ENCODE results near the gene RCBTB2.
A peak's percentile ranks its signal among the peaks of the same experiment; 100 is the strongest.
"Not testable (repeated sequence)": the region's sequence is repeated elsewhere in the genome, so short reads cannot be mapped to it uniquely, and the experiment has no call there.

RCBTB2 gene

DNA sequence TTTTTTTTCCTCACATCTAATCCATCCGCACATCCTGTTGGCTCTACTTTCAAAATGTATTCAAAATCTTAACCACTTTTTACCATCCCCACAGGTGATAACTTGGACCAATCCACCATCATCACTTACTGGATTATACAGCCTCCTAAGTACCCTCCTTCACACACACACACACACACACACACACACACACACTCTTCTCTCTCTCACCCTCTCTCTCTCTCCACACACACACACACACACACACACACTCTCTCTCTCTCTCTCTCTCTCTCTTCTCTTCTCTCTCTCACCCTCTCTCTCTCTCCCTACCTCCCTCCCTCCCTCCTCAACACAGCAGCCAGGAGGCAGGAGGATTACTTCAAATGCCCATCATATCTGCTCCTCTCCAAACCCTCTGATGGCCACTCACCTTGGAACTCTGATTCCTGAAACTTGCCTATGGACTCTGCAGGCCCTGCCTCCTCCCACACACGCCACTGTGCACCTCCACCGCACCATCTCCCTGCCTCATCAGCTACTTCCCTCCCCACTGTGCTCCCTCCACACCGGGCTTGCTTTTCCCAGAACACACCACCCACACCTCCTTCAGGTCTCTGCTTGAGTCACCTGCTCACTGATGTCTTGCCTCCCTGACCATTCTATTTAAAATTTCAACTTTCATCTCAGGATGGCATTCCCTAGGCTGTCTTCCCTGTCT is 39.7 kb downstream of the RCBTB2 start:
- DNase-seq, result peak in 1 of 3 donors; percentile 17

DNA sequence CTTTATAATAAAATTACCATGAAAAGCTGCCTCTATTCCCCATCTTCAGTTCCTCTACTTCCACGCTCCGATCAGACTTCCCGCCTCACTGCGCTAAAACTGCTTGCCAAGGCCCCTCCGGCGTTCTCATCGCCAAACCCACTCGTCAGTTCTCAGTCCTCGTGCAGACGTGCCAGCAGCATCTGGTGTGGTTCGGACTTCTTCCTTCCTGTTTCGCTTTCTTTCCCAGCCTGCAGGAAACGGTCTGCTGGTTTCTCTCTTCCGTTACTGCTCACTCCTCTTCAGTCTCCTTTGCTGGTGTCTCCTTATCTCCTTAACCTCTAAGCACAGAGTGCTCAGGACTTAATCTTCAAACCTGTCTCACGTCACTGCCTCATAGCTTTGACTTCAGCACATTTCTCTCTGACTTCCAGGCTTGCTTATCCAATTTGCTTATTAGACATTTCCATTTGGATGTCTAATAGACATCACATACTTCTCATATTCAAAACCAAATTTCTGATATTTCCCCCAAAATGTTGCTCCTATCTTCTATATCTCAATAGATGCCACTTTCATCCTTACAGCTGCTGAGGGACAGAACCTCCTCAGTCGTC is 40.3 kb downstream of the RCBTB2 start:
- DNase-seq, result peak; percentile 82 to 86 (median 84)

DNA sequence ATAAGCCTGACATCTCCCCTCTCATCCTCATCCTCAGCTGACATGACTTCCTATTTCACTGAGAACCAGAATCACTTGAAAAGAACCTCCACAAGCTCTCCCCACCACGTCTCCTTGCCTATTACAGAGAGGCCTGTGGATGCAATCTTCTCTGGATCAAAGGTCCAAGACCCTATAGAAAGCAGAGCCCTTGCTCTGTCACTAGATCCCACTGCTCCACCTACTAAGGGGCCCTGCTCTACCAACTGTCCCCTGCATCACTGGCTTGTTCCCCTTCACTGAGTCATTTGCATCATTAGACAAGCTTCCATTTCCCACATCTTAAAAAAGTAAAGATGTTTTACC is 40.8 kb downstream of the RCBTB2 start:
- DNase-seq, result peak in 2 of 3 donors; percentile 42 to 64

DNA sequence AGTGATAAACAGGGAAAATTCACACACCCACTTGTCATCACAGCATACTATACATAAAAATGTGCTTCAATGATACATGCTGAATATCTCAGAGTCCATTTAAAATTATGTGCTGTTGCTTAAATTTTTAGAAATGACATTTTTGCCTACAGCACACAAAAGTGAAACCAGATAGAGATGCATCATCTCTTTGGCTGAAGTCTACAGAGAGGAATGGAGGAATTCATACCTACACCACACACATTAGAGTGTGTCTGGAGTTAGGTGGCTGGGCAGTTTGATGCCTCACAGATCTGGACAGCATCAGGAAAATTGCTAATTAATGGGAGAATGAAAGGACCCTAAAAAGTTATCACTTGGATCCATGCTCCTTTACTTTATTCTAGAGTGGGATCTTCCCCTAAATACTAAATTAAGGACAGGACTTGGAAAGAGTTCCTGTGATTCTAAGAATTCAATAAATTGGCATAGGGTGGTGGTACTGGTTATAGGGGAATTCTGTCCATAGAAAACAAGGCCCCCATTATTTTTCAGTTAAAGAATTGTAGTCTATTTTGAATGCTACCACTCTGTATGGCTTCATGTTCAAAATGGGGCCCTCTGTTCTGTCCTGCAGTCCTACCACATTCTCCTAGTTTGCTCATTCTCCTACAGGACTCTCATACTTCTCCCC is 41.3 kb downstream of the RCBTB2 start:
- peak in 1 of 3 donors; percentile 46 for DNase-seq

DNA sequence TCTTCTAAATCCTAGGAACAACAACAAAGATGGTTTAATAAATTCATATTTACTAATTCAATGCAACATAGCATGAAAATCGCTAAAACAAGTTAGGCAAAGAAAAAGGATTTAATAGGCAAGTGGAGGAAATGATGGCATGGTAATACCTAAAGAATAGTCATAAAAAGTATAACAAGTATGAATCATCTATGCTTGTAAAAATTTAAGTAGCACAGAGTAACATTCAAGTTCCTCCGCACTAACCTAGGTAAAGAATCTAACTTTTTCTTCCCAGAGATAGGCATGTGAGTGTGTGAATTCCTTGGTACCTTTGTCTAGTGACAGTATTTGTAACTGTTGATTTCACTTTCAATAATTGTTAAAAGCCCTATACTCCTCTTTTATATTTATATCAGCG is 42.6 kb downstream of the RCBTB2 start:
- no peak for DNase-seq

DNA sequence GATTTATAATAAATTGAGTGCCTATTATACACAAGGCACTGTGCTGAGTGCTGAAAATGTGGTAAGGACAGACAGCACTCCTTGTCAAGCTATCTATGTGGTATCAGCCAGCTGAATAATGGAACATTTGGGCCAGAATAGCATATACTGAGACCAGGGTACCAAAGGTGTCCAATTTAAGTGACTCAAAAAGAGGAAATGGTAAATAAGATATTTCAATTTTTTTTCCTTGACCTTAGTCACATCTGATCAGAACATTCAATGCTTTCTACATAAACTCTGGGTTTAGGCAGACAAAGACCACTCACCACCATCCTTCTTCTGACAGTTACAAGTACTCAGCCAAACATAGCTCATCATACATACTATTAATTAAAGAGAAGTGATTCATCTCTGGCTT is 43.2 kb downstream of the RCBTB2 start:
- DNase-seq, result no peak

DNA sequence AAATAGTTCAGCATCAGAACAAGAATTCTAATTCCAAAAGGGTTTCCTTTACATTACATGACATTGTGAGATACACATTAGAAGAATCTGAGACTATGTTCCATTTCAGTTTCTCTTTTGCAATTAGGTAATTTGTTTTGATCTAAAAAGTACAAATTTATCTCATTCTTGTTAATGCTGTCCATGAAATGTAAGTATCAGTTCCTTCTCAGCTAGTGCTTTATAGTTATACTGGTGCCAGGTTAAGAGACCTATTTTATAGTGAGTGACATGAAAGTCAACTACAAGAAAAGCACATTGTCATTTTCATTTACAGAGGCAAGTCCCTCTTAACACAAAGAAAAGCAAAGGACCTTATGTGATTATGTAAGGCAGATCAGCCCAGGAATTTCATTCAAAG is 43.9 kb downstream of the RCBTB2 start:
- peak in 1 of 3 donors; percentile 40 for DNase-seq

DNA sequence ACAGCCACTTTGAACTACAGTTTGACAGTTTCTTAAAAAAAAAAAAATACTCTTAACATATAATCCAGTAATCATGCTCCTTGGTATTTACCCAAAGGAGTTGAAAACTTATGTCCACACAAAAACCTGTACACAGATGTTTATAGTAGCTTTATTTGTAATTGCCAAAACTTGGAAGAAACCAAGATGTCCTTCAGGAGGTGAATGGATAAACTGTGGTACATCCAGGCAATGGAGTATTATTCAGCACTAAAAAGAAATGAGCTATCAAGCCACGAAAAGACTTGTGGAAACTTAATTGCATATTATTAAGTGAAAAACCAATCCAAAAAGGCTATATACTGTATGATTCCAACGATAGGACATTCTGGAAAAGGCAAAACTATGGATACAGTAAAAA is 44.9 kb downstream of the RCBTB2 start:
- DNase-seq, result no peak

DNA sequence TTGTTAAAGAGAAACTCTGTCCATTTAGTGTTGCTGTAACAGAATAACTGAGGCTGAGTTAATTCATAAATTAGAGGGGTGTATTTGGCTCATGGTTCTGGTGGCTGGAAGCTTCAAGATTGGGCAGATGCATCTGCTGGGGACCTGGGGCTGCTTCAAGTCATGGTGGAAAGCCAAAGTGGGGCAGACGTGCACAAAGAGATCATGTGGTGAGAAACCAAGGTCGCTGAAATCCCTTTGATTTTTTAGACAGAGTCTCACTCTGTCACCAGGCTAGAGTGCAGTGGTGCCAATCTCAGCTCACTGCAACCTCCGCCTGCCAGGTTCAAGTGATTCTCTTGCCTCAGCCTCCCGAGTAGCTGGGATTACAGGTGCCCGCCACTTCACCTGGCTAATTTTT is 46.0 kb downstream of the RCBTB2 start:
- DNase-seq, result no peak

DNA sequence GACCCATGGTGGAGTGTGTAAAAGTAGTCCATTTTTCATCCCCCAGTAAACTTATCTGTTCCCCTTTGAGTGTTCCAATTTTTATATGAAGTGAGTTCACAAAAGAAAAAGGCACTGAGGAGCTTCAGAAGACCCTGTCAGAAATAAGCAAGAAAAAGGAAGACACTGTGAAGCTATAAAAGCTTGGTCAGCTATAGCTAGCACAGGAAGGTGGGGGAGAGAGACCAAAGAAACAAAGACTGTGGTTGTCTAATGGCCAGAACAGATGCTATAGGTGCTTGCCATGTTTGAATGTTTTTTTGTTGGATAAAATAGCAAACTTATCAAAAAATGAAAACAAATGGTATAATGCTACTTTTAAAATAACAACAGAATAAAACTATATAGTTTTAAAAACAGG is 46.5 kb downstream of the RCBTB2 start:
- no peak for DNase-seq

DNA sequence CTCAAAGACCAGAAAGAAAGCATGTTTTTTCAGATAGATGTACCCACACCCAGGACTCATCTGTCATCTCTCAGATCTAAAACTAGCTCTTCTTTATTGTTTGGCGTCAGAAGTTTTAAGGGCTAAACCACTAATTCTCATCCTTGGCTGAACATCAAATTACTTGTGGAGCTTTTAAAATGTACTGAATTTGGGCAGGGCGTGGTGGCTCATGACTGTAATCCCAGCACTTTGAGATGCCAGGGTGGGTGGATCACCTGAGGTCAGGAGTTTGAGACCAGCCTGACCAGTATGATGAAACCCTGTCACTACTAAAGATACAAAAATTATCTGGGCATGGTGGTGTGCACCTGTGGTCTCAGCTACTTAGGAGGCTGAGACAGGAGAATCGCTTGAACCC is 47.4 kb downstream of the RCBTB2 start:
- DNase-seq, result no peak

DNA sequence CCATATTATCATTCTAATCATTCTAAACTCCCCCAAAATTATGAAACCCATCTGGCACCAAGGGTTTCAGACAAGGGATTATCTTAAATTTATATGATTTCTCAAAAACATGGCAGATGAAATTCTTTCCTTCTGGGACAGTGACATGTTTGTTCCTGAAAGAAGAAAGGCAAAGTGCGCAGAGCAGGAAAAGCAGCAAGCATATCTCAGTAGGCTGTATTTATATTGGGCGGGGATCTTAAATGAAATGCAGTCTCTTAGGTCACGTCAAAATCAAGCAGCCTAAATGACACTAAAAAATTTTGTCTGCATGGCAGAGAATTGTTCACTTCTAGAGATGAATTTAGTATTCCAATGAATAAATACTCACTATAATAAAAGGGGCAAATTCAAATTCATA is 49.3 kb downstream of the RCBTB2 start:
- DNase-seq, result no peak

DNA sequence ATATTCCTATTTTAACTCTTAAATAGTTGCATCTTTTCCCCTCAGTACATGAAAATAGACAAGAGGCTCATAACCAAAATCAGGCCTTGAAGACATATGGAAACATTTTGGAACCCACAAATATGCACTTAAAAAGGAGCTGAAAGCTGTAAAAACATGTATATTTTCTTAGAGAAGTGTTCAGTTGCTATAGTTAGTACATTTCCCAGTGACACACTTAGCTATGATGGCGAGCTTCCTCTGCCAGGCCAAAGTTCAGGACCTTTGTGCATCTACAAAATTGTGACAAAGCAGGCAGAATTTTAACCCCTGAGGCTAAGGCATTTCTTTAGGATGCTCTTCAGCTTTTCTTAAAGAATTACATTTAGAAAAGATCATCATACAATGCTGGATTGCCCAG is 54.5 kb downstream of the RCBTB2 start:
- peak; percentile 35 to 49 (median 41) for DNase-seq

DNA sequence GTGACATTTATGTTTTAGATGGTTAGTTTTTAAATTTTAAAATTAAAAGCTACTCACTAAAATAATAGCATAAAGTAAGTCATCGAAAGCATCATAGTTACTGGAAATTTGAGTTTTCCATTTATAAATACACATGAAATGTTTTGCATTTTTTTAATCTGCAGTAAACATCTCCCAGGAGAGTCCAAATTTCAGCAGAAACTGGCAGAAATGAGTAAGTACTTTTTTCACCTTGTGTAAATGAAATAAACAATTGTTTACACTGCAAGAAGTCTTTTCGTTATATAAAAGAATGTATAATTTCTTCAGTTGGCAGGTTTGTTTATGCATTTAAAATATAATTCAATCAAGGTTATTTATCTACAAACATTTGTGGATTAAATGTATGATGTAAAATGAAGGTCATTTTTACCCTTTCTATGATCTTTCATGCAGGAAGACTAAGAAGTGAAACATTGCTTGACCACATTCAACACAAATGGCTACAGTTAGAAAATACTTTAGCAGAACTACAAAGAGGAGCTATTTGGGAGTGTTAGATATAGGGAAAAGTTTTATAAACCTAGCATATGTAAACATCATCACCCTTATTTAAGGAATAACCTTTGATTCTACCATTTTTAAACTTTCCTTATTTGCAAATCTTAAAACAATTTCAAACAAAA is 55.6 kb downstream of the RCBTB2 start:
- DNase-seq, result peak in 2 of 3 donors; percentile 43 to 44

DNA sequence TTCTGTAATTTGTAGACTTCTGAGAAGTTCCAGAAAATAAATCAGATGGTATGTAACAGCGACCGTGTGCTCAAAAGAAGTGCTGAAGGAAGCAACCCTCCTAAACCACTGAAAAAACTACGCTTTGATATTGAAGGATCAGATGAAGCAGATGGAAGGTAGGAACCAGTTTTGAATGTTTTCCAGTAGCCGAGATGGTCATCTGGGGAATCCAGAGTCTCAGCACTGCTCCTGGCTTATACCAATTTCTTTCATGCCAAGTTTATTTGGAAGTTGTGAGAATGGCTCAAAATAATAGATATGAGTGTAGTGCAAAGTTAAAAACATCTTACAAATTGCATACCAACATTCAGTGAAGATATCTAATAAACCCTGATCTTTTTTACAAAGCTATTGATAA is 56.2 kb downstream of the RCBTB2 start:
- no peak for DNase-seq

DNA sequence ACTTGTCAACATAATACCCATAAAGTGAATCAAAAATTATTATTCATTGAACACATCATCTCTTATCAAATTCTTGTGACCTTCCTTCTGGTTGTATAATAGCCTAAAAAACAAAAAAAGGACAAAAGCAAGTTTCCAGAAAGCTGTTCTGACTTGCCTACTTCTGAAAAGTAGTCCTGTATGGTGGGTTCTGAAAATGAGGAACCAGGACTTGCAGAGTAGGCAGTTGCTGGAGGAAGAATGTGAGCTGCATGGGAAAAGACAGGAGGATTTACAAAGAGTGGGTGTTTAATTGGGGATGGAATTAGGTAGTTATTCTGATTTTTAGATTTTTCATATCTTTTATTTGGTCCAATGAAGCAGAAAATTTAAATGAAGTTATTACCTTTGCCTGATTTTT is 56.7 kb downstream of the RCBTB2 start:
- peak; percentile 51 to 64 (median 60) for DNase-seq

DNA sequence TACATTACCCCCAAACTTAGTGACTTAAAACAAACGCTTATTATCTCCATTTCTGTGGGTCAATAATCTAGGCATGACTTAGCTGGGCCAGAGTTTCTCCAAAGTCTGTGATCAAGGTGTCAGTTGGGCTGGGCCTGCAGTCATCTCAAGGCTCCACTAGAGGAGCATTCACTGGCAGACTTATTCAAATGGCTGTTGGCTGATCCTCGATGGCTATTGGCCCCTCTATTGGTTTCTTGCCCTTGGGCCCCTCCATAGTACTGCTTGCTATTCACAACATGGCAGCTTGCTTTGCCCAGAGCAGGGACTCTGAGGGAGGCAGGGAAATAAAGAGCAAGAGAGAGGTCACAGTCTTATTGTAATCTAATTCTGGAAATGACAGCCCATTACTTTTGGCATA is 57.6 kb downstream of the RCBTB2 start:
- DNase-seq, result no peak

DNA sequence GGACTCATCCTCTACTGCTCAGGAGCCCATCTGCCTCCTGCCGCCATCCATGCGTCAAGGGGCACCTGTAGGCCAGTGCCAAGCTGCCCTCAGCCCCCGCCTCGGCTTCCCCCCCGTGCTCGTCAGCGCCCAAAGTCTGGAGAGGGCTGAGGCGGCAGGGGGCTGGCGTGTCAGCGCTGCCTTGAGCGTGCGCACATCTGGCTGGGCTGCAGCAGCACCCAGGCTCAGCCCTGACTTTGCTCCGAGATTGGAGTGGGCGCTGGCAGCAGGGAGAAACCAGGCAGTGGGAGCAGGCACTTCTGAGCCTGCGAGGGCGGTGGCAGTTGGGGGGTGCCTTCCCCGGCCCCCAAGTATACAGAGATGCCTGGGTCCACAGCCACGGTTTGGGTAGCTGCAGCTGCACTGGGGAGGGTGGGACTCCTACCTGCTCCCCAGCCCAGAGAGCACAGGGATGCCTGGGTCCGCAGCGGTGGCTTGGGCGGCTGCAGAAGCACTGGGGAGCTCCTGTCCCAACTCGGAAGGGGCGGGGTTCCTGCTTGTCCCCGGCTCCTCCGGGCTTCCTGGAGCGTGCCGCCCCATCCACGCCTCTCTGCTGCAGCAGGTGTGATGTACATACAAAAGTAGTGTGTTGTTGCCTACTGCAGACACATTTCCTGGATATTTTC is 75.2 kb downstream of the RCBTB2 start:
- DNase-seq, result no peak

DNA sequence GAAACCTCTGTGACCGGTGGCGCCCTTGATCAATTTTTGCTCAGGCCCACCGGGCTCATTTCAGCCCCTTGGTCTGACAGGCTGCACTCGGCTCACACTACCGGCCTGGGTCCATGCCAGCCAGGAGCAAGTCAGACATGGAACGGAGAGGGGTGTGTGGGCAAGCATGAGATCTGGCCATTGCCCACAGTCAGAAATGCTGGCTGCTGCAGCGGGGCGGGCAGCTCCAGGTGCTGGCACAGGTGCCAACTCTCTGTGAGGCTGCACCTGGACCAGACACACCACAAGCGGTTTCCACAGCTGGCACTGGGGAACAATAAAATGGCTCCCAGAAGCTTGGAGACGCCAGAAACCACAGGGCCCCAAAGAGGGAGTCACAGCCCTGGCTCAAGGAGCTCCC is 76.3 kb downstream of the RCBTB2 start:
- DNase-seq, result no peak

DNA sequence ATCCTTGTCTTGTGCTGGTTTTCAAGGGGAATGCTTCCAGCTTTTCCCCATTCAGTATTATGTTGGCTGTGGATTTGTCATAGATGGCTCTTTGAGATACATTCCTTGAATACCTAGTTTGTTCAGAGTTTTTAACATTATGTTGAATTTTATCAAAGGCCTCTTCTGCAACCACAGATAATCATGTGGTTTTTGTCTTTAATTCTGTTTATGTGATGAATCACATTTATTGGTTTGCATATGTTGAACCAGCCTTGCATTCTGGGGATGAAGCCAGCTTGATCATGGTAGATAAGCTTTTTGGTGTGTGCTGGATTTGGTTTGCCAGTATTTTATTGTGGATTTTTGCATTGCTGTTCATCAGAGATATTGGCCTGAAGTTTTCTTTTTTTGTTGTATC is 81.7 kb downstream of the RCBTB2 start:
- DNase-seq, result not testable (repeated sequence)

DNA sequence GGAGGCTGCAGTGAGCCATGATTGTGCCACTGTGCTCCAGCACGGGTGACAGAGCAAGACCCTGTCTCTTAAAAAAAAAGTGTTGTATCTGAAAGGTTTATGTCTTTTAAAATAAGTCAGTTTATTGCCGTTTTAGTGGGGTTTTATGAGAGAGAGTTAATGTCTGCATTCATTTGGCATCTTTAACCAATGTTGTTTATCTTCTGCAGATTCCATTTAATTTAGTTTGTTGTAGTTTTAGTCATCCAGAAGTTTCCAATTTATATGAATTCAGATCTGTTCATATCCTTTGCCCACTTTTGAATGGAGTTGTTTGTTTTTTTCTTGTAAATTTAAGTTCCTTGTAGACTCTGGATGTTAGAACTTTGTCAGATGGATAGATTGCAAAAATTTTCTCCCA is 83.2 kb downstream of the RCBTB2 start:
- no peak for DNase-seq

DNA sequence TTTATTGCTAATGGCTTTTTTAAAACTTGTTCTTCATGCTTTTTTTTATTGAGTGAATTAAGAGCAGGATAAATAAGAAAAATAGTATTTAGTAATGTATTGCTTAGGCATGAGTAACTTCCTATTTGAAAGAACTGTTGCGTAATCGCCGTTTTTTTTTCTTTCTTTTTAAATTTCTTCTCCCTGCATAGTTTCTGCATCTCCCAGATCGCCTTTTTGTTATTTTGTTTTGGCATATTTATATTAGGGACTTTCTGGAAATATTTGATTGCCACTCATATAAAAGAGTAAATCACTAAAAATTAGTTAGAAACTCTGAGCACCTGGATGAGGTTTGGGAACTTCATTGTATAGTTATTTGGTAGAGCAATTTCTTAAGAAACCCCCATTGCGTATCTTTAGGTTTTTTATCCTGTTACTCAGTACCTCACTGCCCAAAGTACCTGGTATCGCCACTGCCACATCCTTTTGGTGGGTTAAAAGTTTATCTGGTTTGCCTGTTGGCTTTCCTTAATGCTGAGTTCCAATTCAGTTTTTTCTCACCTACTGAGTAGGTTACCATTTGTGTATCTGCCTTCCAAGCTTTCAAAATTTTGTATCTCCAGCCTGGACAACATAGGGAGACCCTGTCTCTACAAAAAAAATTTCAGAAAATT is 83.8 kb downstream of the RCBTB2 start:
- peak; percentile 59 to 90 (median 90) for DNase-seq
